ENCODE data around the gene B3GNT2.

The B3GNT2 gene

DNA sequence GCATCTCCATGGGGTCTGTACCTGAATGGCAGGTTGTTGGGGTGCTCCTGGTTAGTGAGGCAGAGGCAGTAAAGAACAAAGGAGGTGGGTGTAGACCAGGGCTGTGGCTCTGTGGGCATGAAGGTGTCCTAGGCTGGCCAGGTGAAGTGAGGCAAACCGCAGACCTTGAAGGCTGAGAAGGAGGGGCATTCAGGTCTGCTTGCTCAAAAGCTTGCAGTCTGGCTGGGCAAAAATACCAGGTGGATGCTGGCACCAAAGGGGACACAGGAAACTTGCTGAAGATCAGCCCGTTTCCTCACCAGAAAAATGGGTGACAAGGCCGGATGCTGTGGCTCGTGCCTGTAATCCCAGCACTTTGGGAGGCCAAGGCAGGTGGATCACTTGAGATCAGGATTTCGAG, 6.7 kb upstream of the B3GNT2 start:
- Histone ChIP-seq H3K4me1 (0 out of 2 replicates have a peak, but pooled peaks cover 4% of the 10 kb centered on the region), H3K27me3 (no peaks in the 10 kb centered on the region), H3K9me3 (no peaks in the 10 kb centered on the region), H3K36me3 (no peaks in the 10 kb centered on the region), H3K4me3 (ENCODE audit: low read depth, low read length) (no peak overlapping the region)
- TF ChIP-seq, protein P1, sequence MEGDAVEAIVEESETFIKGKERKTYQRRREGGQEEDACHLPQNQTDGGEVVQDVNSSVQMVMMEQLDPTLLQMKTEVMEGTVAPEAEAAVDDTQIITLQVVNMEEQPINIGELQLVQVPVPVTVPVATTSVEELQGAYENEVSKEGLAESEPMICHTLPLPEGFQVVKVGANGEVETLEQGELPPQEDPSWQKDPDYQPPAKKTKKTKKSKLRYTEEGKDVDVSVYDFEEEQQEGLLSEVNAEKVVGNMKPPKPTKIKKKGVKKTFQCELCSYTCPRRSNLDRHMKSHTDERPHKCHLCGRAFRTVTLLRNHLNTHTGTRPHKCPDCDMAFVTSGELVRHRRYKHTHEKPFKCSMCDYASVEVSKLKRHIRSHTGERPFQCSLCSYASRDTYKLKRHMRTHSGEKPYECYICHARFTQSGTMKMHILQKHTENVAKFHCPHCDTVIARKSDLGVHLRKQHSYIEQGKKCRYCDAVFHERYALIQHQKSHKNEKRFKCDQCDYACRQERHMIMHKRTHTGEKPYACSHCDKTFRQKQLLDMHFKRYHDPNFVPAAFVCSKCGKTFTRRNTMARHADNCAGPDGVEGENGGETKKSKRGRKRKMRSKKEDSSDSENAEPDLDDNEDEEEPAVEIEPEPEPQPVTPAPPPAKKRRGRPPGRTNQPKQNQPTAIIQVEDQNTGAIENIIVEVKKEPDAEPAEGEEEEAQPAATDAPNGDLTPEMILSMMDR (IDR thresholded peaks at IDR 0.05; ENCODE audit: low read depth, low read length) = no peak
- DNase-seq = no peak

DNA sequence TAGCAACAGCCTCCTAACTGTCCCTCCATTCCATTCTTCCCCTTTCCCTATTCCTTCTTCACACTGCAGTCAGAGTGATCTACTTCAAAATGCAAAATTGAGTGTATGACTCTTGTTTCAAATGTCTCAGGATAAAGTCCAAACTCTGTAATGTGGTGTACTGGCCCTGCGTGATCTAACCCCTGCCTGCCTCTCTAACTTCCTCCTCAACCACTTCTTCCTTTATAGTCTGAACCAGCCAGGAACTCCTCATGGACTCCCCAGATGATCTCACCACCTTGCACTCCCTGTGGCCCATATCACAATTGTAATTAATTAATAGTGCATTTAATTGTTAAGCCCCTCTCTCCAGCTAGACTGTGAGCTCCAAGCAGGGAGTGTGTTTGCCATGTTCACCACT, 3.1 kb upstream of the B3GNT2 start:
- DNase-seq = no peak
- Histone ChIP-seq H3K4me3 (ENCODE audit: low read depth, low read length) (no peak overlapping the region), H3K36me3 (no peaks in the 10 kb centered on the region), H3K27me3 (no peaks in the 10 kb centered on the region), H3K9me3 (no peaks in the 10 kb centered on the region), H3K4me1 (0 out of 2 replicates have a peak, but pooled peaks cover 3% of the 10 kb centered on the region)
- TF ChIP-seq, protein P1 (IDR thresholded peaks at IDR 0.05; ENCODE audit: low read depth, low read length) = no peak

DNA sequence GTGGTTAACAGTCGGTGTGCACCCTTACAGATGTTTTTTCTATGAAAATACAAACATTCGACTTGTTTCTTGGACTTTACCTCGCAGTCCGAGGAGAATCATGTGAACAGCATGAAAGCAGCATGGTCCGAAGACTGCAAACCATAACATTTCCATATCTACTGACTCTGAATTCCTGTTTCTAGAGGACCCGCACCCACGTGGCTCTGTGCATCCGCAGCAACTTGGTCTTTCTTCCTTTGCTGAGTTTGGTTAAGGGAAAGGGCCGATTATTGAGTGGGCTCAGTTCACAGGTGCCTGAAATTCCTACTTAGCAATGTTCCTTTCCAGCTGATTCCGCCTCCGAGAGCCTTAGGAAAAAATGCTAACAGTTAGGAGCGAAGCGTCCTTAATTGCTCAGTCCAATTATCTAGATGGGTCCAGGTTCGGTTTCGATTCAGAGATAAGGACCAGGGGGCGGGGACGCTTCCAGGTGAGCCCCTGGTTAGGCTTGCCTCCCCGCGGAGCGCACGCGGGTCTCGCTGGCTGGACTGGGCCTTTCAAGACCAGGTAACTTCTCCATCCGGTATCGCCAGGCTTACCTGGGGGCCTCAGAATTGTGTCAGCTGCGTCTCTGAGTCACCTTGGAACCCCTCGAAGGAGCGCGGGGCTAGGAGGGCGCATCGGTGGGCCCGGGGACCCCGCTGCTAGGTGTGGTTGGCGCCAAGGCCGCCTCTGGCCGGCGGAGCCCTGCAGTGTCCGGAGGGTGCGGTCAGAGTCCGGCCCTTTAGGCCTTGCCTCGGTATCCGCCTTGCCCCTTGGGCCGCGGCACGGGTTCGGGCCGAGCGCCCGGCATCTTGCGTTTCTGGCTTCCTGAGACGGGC, 1.1 kb upstream of the B3GNT2 start:
- no peaks in the 10 kb centered on the region for H3K4me1 ChIP-seq
- no peak for DNase-seq
- H3K4me3 ChIP-seq (ENCODE audit: low read depth, low read length) = no peak overlapping the region
- no peaks in the 10 kb centered on the region for H3K27me3 ChIP-seq
- TF ChIP-seq, protein P1 (IDR thresholded peaks at IDR 0.05; ENCODE audit: low read depth, low read length) = no peak
- H3K9me3 ChIP-seq = no peaks in the 10 kb centered on the region
- H3K36me3 ChIP-seq = no peaks in the 10 kb centered on the region

DNA sequence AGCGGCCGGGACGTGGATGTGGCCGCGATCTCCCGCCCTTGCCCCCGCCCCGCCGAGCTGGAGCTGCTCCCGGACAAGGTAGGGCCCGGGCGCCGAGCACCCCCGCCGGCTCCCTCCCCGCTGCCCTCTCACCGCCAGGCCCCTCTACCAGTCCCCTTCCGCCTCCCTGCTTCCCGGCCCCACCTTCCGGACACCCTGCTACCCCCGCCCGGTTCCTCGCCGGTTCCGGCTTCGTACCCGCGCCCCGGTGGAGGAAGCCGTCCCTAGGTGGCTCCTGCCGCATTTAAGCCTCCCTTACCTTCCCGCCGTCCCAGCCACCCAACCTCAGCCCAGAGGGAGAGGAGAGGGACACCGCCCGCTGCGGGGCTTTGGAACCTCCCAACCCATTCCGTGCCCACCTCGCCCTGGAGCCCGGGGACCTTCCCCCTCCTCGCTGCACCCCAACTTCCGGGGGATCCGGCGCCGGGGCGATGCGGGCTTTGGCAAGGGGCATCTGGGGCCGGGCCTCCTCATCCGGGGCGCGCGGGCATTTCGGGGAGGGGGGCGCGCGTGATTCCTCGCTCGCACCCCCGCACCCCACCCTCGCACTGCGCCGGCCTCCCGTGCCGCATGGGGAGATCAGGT, 475 bp downstream of the B3GNT2 start:
- H3K9me3 ChIP-seq = no peaks in the 10 kb centered on the region
- TF ChIP-seq, protein P1 (IDR thresholded peaks at IDR 0.05; ENCODE audit: low read depth, low read length) = no peak
- H3K27me3 ChIP-seq = no peaks in the 10 kb centered on the region
- no peak for DNase-seq
- H3K36me3 ChIP-seq = no peaks in the 10 kb centered on the region
- H3K4me3 ChIP-seq (ENCODE audit: low read depth, low read length) = peak overlapping the region; percentile 78
- no peaks in the 10 kb centered on the region for H3K4me1 ChIP-seq

DNA sequence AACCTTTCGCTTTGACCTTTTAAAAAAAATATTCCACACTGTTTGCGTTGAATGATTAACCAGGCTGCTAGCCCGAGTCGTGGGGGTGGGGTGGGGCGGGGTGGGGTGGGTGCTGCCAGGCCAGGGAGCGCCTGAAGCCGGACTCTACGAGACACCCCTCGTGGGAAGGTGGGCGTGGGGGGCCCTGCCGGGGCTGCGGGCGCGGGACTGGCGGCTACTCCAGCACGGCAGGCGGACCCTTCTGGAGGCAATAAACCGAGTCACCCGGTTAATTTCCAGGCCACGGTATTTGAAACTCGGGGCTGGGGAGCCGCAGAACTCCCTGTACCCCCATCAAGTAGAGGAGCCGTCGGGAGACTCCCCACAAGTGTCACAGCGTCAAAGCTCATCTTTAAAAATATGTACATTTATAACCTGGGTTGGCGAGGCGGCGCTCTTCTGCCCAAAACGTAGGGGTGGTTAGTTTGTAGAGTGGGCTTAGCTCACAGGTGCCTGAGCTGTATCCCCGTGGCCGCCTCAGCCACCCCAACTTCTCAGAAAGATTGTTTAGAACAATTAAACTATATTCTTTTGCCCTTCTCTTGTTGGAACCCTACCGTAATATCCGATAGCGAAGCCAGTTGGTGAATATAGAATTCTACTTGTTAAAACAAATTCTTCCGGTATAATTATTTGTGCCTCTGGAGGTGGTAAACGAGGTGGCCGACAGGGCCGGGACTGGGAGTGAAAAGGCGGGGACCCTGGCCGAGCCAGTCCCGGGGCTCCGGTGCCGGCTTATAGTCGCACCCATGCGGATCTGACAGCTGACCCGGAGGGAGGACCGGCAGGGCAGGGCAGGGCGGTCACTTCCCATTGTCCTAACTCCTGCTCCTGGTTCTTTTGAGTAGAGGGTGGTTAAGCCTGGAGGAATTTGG, 1.4 kb downstream of the B3GNT2 start:
- Histone ChIP-seq H3K36me3 (no peaks in the 10 kb centered on the region), H3K27me3 (no peaks in the 10 kb centered on the region), H3K4me3 (ENCODE audit: low read depth, low read length) (peak overlapping the region; percentile 78), H3K9me3 (no peaks in the 10 kb centered on the region), H3K4me1 (no peaks in the 10 kb centered on the region)
- peak; percentile 21 for DNase-seq
- TF ChIP-seq, protein P1 (IDR thresholded peaks at IDR 0.05; ENCODE audit: low read depth, low read length) = no peak; the same call in 1 of the 2 replicates
